Measurements from ENCODE around the gene DNAH11. TPM values are rescaled to one million over a fixed set of nuclear protein-coding genes. Genes with fewer than 3 reads are reported as not detected.

DNAH11 gene
- total RNA-seq, 1 donor from 2014 or later, result 2.3 TPM

DNA sequence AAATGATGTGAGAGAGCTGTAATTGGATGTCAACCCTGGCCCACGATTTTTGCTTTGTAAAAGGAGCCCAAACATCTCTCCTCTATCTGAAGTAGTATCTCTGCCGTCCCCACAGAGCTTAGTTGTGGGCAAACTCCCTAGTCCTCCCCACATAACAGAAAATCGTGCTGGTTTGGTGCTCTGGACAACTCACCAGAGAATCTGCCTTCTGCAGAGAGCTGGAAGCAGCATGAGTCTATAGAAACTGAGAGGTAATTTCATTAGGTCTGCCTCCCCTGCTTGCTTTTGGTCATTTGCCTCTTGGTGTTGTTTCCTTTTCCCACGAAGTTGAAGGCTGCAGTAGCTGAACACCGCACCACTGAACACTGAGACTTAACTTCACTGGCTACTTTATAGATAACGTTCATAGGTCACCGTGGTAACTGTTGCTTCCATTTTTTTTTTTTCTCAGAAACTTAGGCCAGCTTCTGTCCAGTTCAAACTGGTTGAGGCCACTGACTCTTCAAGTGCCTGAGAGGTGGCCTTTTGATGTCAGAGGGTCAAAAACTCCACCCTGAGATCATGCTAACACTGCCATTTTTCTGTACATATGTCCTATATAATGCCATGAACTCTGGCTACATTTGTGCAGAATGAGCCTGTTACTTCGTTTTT is 406.2 kb downstream of the DNAH11 start:
- intact Hi-C loops (cut with micrococcal nuclease), result loop anchor here (10.0 kb wide), 3 partner anchors 226 to 1526 kb away; partner anchors contain the start of genes HYCC1 and IGF2BP3

Other genes with a start within 250 kb of the DNAH11 start
- 46.8 and 49.1 TPM in 2 replicates for gene SP4, start 115.0 kb upstream of the DNAH11 start, total RNA-seq